Activated T-helper 2 cell treated with anti-CD3 and anti-CD28 coated beads, Interferon-gamma antibody, Interleukin-2, Interleukin-4, amounts not matched to agents 10 μg/mL and 5 μg/mL and 100 μg/mL, durations not matched to agents 14 hours and 24 hours and 36 hours (primary cell): ENCODE data around the gene EFCAB8. TPM values are rescaled to one million over a fixed set of nuclear protein-coding genes. Genes with fewer than 3 reads are reported as not detected.

Experiments
- DNase-seq: peaks from one replicate; pipeline ENCODE4 v3.0.0; 2021; ENCODE audit warnings: low spot score
- H3K27ac Mint-ChIP-seq: one replicate; pipeline ENCODE4 v1.8.0; 2021; ENCODE audit warnings: mixed read lengths
- H3K27me3 Mint-ChIP-seq: one replicate; pipeline ENCODE4 v1.8.0; 2021; ENCODE audit warnings: low read depth, mixed read lengths
- H3K36me3 Mint-ChIP-seq: one replicate; pipeline ENCODE4 v1.8.0; 2021; ENCODE audit warnings: low read depth, mixed read lengths
- H3K4me1 Mint-ChIP-seq: one replicate; pipeline ENCODE4 v1.8.0; 2021; ENCODE audit warnings: low read depth, mixed read lengths
- H3K4me3 Mint-ChIP-seq: one replicate; pipeline ENCODE4 v1.8.0; 2021; ENCODE audit warnings: low read depth, mild to moderate bottlenecking, moderate library complexity, mixed read lengths
- H3K9me3 Mint-ChIP-seq: one replicate; pipeline ENCODE4 v1.8.0; 2021; ENCODE audit warnings: mixed read lengths
- intact Hi-C: fragments of 100-400 bp; cut with micrococcal nuclease; formaldehyde crosslinking; loops from one replicate; pipeline ENCODE4 v1.15.1; 2023
- total RNA-seq: library from RNA; stranded (reverse); gene quantifications from 2 replicates; pipeline ENCODE4 v1.2.3, GENCODE V29; 2022

EFCAB8 gene
- total RNA-seq, 1 donor from 2014 or later: 0.52 TPM

DNA sequence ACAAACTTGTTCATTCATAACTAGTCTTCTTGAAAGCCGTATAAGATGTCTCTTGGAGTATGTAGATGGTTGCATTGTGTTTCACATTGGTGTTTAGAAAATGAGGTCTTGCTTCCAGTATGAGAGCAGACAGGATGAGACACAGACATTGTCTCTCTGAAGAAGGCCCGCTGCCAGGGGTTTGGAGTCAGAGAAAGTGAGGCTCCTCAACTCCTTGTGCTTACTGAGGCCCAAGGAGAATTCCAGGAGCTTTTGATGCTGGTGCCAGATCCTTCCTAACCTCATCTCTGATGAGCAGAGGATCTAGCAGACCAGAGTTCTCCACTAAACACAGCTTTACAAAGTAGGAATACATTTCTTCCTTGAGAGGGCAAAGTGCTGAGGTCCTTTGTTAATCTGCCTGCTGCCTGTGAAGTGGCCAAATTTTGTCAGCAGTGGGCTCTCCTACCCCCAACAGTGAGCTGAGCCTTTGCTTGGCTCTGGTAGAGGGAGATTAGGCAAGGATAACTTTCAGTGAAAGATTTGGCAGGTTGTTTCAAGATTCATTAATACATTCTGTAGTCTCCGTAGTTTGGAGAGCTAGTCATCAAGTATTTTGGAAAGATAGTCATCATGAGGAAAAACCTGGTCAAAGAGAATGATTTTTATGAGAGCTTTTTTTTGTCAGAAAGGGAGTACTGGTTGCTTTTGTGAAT, 29.3 kb upstream of the EFCAB8 start:
- Mint-ChIP-seq H3K27ac (peak overlapping the region; percentile 5), H3K4me3 (no peak overlapping the region), H3K4me1 (peaks cover 36% of the 10 kb centered on the region), H3K9me3 (no peaks in the 10 kb centered on the region), H3K36me3 (peaks cover 68% of the 10 kb centered on the region), H3K27me3 (no peaks in the 10 kb centered on the region)
- intact Hi-C loops: no loop called here
- DNase-seq: no peak

DNA sequence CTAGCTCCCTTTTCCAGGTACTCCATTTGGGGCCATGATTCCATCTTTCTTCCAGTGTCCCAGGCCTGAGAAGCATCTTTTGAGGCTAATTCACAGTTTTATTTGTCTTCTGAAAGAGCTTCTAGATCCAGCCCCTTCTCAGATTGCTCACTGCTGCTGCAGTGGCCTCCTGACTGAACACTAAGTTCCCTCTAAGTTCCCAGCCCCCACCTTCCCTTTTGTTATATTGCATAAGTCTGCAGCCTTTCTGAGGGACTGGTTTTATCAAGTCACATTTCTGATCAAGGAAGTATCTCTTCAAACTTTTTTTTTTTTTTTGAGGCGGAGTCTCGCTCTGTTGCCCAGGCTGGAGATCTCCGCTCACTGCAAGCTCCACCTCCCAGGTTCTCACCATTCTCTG, 28.3 kb upstream of the EFCAB8 start:
- no peak overlapping the region for H3K27ac Mint-ChIP-seq
- peaks cover 37% of the 10 kb centered on the region for H3K4me1 Mint-ChIP-seq
- H3K9me3 Mint-ChIP-seq: no peaks in the 10 kb centered on the region
- H3K27me3 Mint-ChIP-seq: no peaks in the 10 kb centered on the region
- DNase-seq: no peak
- intact Hi-C loops: no loop called here
- peaks cover 69% of the 10 kb centered on the region for H3K36me3 Mint-ChIP-seq
- H3K4me3 Mint-ChIP-seq: no peak overlapping the region

DNA sequence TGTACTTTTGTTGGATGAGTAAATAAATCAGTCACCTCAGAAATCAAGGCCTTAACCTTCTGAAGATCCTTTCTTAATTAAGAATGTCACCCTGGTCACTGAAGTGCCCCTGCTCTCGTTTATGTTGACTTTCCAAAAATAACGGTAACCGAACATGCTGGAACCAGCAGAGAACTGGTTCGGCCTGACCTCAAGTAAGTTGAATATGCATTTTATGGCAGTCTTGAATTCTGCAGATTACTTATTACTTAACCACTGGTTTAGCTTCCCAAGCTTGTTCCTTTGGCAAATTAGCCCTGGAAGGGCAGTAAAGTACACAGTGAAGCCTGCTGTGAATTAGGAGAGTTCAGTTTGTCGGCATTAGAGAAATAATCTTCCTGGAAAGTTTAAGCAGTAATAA, 26.7 kb upstream of the EFCAB8 start:
- no peak for DNase-seq
- intact Hi-C loops: no loop called here
- H3K4me3 Mint-ChIP-seq: peak overlapping the region; percentile 35
- peaks cover 39% of the 10 kb centered on the region for H3K4me1 Mint-ChIP-seq
- H3K27ac Mint-ChIP-seq: no peak overlapping the region
- no peaks in the 10 kb centered on the region for H3K27me3 Mint-ChIP-seq
- H3K36me3 Mint-ChIP-seq: peaks cover 71% of the 10 kb centered on the region
- H3K9me3 Mint-ChIP-seq: no peaks in the 10 kb centered on the region

DNA sequence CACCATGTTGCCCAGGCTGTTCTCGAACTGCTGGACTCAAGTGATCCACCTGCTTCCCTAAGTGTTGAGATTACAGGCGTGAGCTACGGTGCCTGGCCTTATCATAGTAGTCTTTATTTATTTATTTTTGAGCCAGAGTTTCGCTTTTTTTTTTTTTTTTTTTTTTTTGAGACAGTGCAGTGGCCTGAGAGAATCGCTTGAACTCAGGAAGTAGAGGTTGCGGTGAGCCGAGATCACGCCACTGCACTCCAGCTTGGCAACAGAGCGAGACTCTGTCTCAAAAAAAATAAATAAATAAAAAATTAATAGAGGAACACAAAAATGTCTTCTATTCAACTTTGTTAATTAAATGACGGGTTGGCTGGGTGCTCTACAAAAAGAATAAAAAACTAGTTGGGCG, 26.1 kb upstream of the EFCAB8 start:
- Mint-ChIP-seq H3K27me3 (no peaks in the 10 kb centered on the region), H3K9me3 (no peaks in the 10 kb centered on the region), H3K4me3 (peak overlapping the region; percentile 7), H3K4me1 (peaks cover 39% of the 10 kb centered on the region), H3K27ac (peak overlapping the region; percentile 65), H3K36me3 (peaks cover 73% of the 10 kb centered on the region)
- intact Hi-C loops: no loop called here
- DNase-seq: peak; percentile 23

DNA sequence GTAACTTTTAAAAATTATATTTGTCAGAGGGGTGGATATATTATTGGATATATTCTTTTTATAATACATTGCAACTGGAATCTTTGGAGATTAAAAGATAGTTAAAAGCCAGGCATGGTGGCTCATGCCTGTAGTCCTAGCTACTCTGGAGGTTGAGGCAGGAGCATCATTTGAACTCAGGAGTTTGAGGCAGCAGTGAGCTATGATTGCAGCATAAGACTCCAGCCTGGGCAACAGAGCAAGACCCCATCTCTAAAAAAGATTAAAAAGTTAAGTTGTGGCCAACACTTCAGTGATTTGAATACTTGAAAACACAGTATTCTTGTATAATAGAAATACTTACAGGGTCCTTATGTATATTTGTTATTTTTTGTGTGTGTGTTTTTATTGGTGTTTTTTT, 23.8 kb upstream of the EFCAB8 start:
- no peaks in the 10 kb centered on the region for H3K27me3 Mint-ChIP-seq
- no peak for DNase-seq
- no peaks in the 10 kb centered on the region for H3K9me3 Mint-ChIP-seq
- H3K36me3 Mint-ChIP-seq: peaks cover 74% of the 10 kb centered on the region
- no peak overlapping the region for H3K4me3 Mint-ChIP-seq
- H3K27ac Mint-ChIP-seq: no peak overlapping the region
- peaks cover 32% of the 10 kb centered on the region for H3K4me1 Mint-ChIP-seq
- intact Hi-C loops: no loop called here

DNA sequence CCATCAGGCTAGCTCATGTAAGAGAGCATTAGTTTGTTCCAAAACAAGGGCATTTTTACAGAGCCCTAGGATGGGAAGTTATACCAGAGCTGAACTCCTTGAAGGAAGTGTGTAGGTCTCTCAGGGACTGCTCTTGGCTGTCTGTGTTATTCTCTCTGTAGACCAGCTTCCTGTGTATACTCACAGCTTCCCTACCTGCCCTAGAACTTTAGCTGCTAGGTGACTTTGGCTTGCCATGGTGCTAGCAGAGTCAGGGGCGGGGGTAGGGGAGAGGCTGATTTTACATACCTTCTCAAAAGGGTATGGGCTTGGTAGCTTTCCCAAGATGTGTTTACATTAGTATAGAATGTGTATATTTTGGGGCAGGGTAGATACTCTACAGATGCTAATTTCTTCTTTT, 21.6 kb upstream of the EFCAB8 start:
- peaks cover 66% of the 10 kb centered on the region for H3K36me3 Mint-ChIP-seq
- no peaks in the 10 kb centered on the region for H3K27me3 Mint-ChIP-seq
- H3K4me3 Mint-ChIP-seq: no peak overlapping the region
- intact Hi-C loops: no loop called here
- H3K27ac Mint-ChIP-seq: peak overlapping the region; percentile 26
- DNase-seq: no peak
- H3K9me3 Mint-ChIP-seq: no peaks in the 10 kb centered on the region
- H3K4me1 Mint-ChIP-seq: peaks cover 26% of the 10 kb centered on the region

DNA sequence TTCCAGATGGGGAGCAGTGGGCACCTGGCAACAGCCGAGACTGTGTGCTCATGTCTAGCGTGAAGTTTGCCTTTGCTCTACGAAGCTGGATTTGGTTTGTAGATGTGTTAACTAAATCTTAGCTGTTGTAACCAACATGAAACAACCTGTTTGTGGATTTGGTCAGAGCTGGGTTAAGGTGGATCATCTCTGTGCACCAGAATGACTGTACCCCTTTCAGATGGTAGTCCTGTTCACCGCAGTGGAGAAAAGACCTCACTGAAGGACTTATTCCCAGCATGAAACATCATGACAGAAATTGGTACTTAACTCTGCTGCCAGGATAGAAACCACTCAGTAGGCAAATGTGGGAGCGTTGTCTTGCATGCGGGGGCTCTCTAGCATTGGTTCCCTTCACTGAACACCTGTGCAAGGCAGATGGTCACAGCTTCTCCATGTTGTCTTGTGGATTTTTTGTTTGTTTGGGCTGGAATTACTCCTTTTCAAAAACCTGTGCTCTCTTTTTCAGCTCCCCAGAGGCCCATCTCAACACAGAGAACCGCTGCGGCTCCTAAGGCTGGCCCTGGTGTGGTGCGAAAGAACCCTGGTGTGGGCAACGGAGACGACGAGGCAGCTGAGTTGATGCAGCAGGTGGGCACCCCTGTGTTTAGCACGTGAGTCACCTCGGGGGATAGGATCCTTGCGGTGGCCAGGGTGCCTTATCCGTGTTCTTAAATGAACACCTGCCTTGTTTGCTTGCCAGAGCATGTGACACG, 19.3 kb upstream of the EFCAB8 start:
- no peaks in the 10 kb centered on the region for H3K9me3 Mint-ChIP-seq
- no peak for DNase-seq
- no peak overlapping the region for H3K4me3 Mint-ChIP-seq
- intact Hi-C loops: no loop called here
- peak overlapping the region; percentile 24 for H3K27ac Mint-ChIP-seq
- H3K36me3 Mint-ChIP-seq: peaks cover 64% of the 10 kb centered on the region
- H3K27me3 Mint-ChIP-seq: no peaks in the 10 kb centered on the region
- H3K4me1 Mint-ChIP-seq: peaks cover 18% of the 10 kb centered on the region

DNA sequence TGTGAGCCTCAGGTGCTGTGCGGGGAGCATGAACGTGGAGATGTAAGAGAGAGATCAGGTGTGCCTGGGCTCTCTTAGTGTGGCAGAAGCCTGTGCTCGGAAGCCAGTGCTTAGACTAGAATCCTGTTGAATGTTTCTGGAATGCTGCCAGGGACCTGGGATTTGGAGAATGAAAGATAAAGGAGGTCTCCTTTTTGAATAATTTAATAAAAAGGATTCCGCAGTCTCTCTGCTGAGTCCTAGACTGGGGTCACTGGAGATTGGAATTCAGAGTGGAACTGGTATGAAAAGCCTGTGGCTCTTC, 18.8 kb upstream of the EFCAB8 start:
- Mint-ChIP-seq H3K4me1 (peaks cover 17% of the 10 kb centered on the region), H3K4me3 (no peak overlapping the region), H3K9me3 (no peaks in the 10 kb centered on the region), H3K27ac (peak overlapping the region; percentile 24), H3K27me3 (no peaks in the 10 kb centered on the region), H3K36me3 (peaks cover 65% of the 10 kb centered on the region)
- DNase-seq: no peak
- intact Hi-C loops: no loop called here

DNA sequence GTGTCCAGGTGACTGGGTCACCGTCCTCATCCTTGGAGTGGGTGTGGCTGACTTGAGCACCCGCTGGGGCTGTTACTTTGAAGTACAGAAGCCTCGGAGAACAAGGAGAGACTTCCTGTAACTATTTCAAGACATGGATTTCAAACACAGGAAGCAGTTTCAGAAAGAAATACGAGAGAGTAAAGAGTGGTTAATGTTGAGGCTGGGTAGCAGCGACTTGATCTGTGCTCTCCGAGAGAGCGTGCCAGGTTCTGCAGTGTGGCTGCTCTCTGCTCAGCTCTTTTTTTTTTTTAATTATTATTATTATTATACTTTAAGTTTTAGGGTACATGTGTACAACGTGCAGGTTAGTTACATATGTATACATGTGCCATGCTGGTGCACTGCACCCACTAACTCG, 17.5 kb upstream of the EFCAB8 start:
- Mint-ChIP-seq H3K27me3 (no peaks in the 10 kb centered on the region), H3K4me3 (no peak overlapping the region), H3K9me3 (no peaks in the 10 kb centered on the region), H3K36me3 (peaks cover 65% of the 10 kb centered on the region), H3K4me1 (peaks cover 17% of the 10 kb centered on the region), H3K27ac (peak overlapping the region; percentile 43)
- intact Hi-C loops: no loop called here
- DNase-seq: no peak

DNA sequence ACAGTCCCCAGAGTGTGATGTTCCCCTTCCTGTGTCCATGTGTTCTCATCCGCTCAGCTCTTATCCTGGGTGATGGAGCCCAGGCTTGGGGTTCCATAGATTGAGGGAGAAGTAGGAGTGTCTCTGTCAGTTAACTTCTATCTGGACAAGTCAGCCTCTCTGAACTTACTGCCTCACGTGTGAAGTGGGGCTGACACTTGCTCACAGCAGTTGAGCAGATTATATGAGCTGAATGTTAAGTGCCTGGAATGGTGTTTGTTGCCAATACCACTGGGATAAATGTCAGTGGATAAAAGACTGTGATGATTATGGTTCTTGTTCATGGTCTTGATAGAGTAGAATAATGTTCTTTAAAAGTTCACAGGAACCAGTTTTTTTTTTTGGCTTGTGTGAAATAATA, 17.1 kb upstream of the EFCAB8 start:
- no peaks in the 10 kb centered on the region for H3K9me3 Mint-ChIP-seq
- H3K27ac Mint-ChIP-seq: no peak overlapping the region
- no peak overlapping the region for H3K4me3 Mint-ChIP-seq
- peaks cover 15% of the 10 kb centered on the region for H3K4me1 Mint-ChIP-seq
- H3K36me3 Mint-ChIP-seq: peaks cover 65% of the 10 kb centered on the region
- intact Hi-C loops: no loop called here
- no peak for DNase-seq
- H3K27me3 Mint-ChIP-seq: no peaks in the 10 kb centered on the region

DNA sequence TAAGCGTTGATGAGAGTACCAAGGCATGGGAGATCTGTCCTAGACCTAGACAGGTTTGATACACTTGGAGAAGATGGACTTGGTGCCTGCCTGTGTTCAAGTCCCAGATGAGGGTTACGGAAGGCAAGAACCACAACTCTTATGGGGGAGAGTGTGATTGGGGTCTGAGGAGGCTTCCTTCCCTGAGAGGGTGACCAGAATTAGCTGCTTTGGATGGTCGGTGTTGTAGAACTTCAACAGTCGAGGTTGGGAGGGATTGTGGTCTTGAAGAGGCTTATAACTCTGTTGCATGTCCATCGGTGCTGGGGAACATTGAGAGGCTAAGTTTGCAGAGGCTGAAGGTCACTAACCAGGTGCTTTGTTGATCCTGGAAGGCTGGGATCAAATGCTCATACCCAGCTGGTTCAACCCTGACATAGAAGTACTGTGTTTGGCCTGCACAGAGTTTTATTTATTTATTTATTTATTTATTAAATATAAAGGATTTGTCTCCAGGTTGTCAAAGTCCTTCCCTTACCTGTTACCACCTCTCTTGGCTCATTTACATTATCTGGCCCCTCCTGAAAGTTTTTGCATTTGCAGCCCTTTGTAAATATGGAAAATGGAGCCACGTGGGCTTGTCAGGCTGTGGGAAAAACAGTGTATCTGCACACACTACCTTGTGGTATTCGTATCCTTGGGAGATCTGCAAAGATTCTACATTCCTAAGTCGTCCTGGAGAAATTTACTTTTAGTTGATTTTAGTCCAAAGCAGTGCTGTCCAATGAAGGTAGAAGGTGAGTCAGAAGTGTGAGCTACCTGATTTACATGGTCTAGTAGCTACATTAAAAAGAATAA, 15.8 kb upstream of the EFCAB8 start:
- intact Hi-C loops: no loop called here
- Mint-ChIP-seq H3K4me1 (peaks cover 15% of the 10 kb centered on the region), H3K4me3 (no peak overlapping the region), H3K27me3 (no peaks in the 10 kb centered on the region), H3K27ac (no peak overlapping the region), H3K36me3 (peaks cover 69% of the 10 kb centered on the region), H3K9me3 (no peaks in the 10 kb centered on the region)
- DNase-seq: no peak

DNA sequence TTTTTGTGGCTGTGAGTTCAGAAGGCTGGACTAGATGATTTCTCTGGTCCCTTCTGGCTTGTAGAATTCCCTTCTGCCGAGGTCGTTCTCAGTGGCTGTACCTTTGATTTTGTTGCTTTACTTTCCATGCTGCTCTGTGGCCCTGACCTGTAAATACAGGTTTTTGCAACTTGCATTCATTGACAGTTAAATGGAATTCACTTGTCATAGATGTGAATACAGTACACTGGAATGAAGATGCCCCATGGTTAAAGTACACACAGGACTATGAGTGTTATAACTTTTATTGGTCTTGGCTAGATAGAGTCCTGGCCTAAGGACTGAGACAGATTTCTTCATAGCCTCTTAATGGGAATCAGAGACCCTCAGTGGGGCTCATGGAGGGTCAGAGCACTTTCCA, 12.9 kb upstream of the EFCAB8 start:
- DNase-seq: no peak
- Mint-ChIP-seq H3K36me3 (peaks cover 70% of the 10 kb centered on the region), H3K27ac (no peak overlapping the region), H3K4me3 (no peak overlapping the region), H3K9me3 (no peaks in the 10 kb centered on the region), H3K4me1 (peaks cover 7% of the 10 kb centered on the region), H3K27me3 (no peaks in the 10 kb centered on the region)
- intact Hi-C loops: no loop called here

DNA sequence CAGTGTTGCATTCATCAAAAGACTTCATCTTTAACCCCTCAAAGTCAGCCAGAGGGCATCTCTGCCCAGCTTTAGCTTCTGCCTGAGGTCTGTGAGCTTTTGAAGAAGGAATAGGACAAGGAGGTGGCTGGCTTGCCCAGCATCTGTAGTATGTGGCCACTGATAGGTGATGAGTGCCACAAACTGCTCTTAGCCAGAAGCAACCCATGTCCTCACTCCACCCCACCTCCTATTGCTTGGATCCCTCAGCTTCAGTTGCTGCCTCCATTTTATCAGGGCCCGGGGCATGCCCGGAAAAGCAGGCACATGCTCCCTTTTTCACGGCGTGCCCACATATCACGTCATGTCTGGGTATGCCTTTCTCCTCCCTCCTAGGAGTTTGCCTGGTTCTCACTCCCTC, 11.9 kb upstream of the EFCAB8 start:
- no peak for DNase-seq
- H3K27ac Mint-ChIP-seq: no peak overlapping the region
- H3K9me3 Mint-ChIP-seq: no peaks in the 10 kb centered on the region
- no peak overlapping the region for H3K4me3 Mint-ChIP-seq
- no peaks in the 10 kb centered on the region for H3K27me3 Mint-ChIP-seq
- peaks cover 70% of the 10 kb centered on the region for H3K36me3 Mint-ChIP-seq
- intact Hi-C loops: no loop called here
- H3K4me1 Mint-ChIP-seq: peaks cover 1% of the 10 kb centered on the region
